GM21737 (cell line): ENCODE data around the gene BCL11B.

Experiments used
- ATAC-seq: cut with Tn5 transposase; IDR thresholded peaks from one replicate; pipeline ENCODE4 v1.9.1; 2021; ENCODE audit warnings: mild to moderate bottlenecking, moderate library complexity; ENCODE audit not compliant: unreplicated experiment

The BCL11B gene

DNA sequence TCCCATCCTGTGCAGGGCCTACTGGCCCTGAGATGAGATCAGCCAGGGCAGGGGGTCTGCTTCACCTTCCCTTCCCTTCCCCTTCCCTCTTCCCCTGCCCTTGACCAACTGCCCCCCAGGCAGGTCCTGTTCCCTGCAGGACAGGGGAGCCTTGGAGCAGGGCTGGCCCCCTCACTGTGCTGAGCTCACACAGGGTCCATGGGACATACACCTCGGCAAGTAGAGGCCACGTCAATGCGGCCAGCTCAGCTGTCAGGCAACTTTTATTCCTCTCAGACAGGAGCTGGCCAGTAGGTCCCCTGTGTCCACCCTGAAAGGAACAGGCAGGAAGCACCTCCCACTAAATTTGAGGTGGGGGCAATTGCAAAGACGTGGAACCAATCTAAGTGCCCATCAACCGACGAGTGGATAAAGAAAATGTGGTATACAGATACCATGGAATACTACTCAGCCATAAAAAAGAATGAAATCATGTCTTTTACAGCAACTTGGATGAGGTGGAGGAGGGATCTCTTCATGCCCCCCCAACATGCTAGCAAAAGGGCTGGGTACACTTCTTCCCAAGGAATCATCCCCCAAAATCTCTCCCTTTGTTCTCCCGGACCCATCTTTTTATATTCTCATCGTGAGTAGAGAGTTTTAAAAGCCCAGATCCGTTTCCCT lies 148.7 kb downstream of the BCL11B start:
- ATAC-seq, result no peak

- no peak for ATAC-seq
Observed at GRCh38 chr14:99122521-99123125, 149.4 kb downstream of the BCL11B start.

GRCh38 chr14:99121319-99121875 lies 150.6 kb downstream of the BCL11B start:
- no peak for ATAC-seq

DNA sequence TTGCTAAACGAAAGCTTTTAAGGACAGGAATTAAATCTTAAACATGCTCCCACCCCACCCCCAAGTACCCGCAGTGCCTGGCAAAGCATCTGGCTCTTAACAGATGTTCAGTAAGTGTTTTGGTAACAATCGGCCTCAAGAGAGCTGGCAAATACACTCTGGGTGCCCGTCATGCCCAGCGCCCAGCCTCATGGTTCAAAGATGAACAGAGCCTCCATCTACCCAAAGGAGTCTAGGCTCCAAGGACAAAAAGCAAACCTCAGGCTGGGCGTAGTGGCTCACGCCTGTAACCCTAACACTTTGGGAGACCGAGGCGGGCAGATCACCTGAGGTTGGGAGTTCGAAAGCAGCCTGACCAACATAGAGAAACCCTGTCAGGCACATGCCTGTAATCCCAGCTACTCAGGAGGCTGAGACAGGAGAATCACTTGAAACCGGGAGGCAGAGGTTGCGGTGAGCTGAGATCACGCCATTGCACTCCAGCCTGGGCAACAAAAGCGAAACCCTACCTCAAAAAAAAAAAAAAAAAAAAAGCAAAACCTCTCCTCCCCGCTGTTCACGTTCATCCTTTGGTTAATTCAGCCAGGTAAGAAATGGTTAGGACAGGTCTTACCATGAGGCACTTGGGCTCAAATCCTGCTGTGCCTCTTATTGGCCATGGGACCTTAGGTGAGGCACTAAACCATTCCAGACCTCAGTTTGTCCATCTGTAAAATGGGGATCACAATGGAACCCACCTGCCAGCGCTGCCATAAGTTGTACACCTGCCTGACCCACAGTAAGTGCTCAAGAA lies 151.3 kb downstream of the BCL11B start:
- ATAC-seq, result no peak

GRCh38 chr14:99119554-99120525 lies 152.2 kb downstream of the BCL11B start:
- ATAC-seq, result no peak
